ENCODE measurements around the gene KLHL3.

The KLHL3 gene

DNA sequence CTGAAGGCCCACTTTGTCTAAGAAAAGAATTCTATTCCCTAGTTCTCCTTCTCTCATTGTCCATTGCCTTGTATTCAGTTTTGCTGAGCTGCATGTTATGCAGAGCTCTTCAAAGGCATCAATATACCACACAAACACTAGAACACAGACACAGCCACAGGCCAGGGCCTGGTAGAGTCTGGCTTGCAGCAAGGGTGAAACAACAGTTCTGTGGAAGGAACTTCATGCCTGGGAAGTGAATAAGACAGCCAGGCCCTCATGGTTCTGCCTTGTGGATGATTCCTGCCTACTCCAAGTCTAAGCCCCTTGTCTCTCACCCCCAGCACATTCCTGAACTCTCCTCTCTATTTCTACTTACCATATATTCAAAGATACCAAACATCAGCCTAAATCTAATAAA lies 30.8 kb downstream of the KLHL3 start:
- no peak for DNase-seq

DNA sequence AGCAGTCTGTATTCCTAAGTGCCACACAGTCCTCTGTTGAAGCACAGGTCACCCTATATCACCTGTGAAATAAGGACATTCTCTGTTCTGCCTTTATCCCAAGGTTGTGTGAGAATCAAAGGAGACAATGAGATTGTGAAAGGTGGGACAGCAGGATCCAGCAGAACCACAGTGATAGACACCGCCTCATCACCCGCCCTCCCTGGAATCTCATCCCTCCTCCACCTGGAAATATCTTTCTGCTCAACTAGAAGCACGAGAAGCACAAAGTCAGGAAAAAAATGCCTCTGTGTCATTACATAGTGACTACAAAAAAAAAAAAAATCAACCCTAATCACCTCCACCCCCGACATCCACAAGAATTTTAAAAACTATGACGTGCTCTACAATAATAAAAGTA lies 32.3 kb downstream of the KLHL3 start:
- DNase-seq, result no peak

DNA sequence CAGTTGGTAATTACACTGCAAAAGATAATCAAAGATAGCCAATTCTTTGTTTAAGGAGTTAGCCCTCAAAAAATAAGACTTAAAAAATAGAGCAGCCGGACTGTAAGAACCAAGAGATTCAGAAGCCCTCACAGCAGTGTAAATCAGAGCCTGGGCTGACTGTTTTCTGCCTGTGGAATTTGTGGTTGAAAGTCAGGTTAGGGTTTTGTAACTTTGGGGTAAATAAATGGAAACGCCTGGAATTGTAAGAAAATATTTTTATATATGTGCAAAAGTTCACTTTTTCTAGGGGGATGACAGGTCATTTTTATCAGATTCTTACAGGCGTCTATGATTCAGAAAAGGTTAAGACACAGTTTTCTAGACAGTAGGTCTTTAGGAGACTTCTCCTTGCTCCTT lies 35.6 kb downstream of the KLHL3 start:
- no peak for DNase-seq

DNA sequence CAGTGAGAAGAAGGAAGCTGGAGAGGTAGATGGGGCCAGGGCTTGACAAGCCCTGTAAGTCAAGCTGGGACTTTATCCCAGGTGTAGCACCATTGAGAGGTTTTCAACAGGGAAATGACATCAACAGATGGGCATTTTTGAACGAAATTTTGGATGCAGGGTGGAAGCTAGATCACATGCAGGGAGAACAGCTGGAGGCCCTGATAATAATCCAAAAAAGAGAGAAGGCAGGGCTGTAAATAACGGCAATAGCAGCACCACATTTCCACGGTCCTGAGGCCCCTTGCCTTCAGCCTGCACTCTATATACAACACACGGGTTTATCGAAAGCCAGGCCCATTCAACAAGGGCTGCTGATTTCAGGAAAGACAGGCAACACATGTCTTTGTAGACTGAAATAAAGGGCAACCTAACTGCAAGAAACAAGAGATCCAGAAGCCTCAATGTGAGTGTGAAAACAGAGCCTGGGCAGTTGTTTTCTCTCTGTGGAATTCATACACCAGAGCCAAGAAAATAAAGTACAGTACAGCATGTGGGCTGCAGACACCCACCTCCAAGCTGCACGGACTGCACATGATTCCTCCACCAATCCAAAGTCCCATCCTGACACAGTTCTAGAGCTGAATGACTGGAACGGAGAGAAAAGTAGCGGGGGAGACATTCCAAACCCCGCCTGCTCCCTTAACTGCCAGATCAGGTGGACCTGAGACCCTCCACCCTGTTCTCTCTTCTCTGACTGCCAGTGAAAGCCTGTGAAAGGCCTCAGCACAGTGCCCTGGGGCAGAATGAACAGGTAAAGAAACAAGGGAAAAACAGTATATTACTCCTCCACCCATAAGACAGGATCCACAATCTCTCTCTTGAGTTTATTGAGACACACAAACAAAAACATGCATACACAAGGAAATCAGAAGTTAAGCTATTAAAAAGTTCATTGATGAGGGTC lies 36.3 kb downstream of the KLHL3 start:
- no peak for DNase-seq

DNA sequence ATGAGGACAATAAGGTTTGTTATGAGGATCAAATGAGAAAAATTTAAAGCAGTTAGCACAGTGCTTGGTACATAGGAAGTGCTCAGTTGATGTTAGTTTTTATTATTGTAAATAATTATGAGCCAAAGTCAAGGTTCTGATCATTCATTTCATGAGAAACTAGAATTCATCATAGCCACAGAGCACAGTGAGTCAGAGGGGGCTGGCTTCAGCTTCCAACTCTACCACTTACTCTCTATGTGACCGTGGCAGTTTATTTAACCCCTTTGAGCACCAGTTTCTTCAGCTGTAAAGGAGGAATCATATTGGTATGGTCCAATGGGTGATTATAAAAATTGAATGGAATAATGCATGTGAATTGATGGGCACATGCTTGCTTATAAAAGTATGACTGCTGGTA lies 39.4 kb downstream of the KLHL3 start:
- DNase-seq, result peak; percentile 66

DNA sequence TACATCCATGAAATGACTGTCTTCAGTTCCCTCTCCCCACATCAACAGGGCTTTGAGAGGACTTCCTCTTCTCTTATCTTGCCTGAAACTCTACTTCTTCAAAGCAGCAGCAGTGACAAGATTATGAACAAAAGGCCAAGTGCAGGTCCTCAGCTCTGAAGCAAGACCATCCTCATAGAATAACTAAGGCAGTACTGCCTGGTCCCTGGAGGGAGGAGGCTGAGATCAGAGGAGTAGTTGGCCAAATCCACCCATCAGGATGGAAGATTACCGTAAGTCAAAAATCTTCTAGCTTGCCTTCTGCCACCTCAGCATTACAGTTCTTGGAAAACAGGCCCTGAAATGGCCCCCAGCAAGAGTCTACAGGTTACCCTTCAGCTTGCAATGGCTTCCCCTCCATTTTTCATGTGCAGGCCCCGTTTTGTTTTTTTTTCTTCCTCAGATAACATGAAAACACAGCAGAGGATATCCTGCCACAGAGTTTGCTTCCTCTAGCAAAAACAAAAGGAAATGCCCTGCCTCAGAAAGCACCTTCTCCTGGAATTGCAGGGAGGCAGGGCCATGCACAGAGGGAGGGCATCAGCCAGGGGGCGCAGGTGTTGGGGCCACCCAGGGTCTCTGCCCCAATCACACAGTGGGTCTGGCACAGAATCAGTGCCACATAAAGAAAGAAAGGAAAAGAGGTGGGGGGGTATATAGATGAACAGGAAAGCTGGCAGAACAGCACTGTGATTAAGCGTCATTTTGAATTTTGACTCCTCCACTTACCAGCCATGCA lies 40.0 kb downstream of the KLHL3 start:
- DNase-seq, result peak; percentile 9

DNA sequence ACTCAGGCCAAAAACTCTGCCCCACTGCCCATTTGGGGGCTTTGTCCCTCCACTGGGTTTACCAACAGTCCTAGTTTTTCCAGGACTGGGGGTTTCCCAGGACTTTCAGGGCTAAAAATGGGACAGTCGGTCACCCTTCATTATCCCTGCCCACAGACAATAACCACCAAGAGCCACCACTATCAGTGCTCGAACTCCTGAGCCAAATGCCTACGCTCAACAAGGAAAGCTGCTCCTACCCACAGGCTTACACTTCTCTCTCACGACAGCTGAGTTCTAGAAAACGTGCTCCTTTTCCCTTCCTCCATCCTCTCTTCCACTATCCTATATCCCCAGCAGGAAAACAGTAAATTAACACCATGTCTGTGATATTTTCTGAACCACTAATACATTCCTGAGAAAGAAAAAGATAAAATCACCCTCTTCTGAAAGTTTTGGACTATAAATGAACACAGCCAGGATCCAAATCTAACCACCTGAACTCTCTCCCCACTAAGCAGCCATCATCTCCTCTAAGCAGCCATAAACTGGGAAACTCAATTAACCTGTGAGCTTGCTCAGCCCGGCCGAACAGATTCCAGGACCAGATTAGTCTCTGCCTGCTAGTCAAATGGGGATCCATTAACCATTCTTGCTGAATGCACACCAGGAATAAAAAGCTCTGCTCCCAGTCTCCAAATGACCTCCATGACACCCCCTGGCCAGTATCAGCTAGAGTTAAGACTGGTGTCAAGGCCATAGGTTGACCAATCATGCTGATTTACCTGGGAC lies 41.8 kb downstream of the KLHL3 start:
- DNase-seq, result no peak

DNA sequence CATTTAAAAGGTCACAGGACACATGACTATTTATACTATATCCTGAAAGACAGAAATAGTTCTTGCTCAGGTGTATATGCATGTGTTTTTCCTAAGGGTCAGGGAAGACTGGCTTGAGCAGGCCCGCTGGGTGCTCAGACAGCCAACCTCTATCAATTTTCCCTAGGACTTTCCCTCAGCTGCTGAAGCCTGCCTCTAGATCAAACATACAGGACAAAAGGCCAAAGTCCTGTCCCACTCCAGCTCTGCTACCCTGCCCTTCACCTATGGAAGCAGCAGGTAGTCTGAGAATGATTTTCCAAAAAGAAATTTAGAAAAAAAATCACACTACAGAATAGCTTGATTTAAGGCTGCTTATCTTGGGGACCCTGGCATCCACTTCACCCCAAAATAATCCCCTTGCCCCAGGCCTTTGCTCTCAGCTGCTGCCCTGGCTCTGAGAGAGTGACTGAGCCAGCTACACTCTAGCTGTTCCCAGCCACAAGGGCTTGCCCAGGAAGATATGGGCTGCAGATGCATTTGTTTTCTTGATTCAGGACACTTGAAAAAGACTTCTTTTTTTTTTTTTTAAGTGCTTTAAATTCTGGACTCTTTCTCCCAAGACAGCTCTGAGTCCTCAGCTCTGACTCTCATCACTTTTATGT lies 42.5 kb downstream of the KLHL3 start:
- no peak for DNase-seq

DNA sequence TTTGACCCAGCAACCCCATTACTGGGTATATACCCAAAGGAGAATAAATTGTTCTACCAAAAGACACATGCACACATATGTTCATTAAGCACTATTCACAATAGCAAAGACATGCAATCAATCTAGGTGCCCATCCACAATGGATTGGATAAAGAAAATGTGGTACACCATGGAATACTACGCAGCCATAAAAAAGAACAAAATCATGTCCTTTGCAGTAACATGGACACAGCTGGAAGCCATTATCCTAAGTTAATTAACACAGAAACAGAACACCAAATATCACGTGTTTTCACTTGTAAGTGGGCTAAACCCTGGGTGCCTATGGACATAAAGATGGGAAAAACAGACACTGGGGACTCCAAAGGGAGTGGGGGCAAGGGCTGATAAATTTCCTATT lies 46.6 kb downstream of the KLHL3 start:
- no peak for DNase-seq

DNA sequence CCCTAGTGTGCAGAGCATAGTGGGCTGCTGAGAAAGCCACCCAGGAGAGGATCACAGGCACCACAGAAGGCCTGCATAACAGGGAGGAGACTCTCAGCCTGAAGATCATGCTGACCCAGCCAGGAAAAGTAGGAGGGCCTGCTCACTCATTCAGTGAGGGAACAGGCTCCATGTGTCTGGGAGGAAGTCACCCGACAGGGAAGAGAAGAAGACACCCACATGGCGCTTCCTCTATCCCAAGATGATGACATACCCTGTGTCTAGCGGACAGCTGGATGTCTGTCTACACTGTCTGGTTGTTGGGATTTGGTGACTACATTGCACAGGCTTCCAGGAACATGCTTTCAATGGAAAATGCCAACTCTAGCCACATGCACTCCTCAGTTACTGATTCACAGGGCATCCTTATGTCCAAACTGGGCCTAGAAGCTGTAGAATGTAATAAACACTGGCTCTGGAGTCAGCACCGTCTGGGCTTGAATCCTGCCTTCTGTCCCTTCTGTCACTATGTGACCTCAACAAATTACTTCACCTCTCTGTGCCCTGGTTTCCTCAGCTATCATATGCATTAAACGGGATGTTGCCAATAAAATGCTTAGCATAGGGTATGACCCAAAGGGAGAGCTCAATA lies 47.6 kb downstream of the KLHL3 start:
- no peak for DNase-seq

DNA sequence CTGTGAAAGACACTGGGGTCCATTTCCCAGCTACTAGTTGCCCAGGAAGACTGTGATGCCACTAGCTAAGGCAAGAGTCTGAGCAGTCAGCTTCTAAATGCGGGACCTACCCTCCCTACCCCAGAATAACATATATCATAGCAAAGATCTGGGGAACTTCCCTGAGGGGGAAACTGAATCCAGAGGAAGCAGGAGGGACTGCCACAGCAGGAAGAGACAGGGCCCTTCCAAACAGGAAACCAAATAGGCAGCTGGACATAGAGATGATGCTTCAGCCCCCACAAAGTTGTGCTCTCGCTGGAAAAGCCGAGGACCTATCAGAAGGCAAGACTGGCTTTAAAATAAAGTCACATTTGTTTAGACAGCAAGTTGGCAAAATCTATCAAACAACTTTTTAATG lies 51.1 kb downstream of the KLHL3 start:
- no peak for DNase-seq

DNA sequence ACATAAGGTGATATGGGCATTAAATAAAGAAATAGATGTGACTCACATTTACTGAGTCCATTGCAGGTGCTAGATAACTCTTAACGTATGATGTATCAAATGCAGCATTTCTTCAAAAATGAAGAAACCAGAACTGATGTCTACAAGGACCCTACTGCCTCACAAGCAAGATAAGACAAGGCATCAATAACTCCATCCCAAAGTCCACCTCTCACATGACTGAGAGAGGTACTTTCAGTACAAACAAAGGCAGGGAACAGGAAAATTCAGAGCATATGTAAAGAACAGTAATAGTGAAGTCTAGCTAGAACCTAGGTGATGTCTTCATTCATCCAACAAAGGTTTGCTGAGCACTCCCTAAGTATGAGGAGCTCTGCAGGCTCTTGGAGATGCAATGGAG lies 54.7 kb downstream of the KLHL3 start:
- no peak for DNase-seq

DNA sequence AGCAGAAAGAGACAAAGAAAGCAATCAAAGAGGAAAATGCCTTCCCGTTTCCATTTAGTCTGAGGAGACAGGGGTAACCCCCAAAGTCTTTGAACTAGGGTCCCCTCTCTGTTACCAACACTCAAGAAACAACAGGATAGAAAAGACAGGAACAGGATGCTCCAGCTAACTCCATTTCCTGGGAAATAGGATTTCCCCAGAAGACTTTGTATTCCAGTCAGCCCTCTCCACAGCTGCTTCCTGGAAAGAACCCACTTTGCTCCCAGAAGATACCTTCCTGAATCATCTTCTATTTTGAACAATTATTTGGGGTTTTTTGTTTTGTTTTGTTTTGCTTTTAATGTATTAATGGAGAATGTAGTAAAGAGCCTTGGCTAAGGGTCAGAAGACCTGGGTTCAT lies 56.0 kb downstream of the KLHL3 start:
- DNase-seq, result no peak

DNA sequence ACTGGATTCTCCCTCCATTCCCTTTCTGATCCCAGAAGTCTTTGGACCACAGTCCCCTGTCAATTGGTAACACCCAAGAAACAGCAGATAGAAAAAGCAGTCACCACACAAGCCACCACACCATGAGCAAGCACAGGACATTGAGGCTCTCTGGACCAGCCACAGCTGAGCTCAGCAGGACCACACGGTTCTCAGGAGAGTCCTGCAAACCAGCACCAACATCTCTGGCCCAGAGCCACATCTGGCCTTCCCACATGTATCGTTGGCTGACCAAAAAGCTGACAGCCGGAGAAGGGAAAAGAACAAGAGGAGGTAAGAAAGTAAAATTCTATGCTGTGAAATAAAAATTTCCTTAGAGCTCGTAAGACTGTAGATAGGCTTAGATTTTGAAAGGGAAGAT lies 56.7 kb downstream of the KLHL3 start:
- no peak for DNase-seq

DNA sequence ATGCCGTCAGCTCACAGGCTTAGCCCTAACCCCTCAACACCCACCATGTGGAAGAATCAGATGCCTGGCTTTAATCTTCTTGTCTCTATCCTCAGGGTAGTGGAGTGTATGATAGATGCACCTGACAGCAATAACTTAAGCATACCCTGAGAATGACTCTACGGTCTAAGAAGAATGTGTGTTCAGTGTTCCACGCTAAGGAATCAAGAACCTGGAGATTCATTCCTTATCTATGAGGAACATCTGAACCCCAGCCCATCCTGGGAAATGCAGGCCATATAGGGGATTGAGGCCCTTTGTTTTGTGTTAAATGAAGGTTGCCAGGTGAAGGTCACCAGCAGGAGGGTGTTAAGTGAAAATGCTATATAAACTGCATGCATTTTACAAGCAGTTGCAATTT lies 63.0 kb downstream of the KLHL3 start:
- DNase-seq, result no peak

DNA sequence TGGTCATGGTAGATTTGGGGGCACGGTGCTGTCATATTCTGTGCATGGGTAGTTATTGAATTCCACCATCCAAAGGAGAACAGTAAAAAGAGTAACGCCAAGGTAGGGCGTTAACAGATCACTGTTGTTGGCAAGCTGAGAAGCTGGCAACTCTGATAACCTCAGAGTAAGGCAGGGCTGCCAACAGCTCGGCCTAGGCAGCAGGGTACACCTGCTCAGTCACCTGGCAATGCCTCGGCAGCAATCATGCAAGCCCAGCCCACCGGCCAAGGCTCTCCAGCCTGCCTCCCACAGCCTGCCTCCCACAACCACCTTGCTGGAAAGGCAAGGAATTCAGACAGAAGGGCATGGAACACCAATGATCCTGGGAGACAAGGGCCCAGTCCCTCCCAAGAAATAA lies 63.9 kb downstream of the KLHL3 start:
- no peak for DNase-seq

DNA sequence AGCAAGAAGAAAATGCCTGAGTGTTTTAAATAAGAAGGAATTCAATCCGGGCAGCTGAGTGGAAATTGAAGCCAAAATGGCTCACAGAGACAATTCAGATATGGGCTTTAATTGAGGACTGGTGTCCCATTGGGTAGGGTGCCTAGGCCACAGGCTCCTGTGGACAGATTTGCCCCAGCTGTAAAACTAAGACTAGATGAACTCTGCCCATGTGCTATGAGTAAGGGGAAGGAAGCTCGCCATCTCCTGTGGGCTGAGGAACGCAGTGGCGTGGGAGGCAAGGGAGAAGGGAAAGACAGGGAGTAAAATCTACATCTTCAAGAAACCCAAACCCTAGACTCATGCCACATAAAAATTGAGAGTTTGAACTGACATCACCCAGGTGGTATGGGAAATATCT lies 66.1 kb downstream of the KLHL3 start:
- no peak for DNase-seq

DNA sequence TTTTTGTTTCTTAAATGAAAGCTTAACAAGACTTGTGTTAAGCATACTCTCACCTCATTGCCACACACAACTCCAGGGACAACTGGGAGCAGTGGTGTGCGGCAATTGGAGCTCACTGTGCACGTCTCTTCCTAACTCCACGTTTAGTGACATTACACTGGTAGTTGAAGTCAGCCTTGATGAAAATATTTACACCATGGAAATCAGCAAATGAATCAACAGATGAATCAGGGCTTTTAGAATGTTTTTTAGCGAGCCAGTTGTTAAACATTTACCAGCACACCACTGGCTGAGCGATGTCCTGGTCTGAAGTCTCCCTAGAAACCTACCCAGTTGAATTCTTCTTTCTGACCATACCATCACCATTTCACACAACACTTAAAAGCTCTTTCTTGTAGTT lies 67.3 kb downstream of the KLHL3 start:
- no peak for DNase-seq

DNA sequence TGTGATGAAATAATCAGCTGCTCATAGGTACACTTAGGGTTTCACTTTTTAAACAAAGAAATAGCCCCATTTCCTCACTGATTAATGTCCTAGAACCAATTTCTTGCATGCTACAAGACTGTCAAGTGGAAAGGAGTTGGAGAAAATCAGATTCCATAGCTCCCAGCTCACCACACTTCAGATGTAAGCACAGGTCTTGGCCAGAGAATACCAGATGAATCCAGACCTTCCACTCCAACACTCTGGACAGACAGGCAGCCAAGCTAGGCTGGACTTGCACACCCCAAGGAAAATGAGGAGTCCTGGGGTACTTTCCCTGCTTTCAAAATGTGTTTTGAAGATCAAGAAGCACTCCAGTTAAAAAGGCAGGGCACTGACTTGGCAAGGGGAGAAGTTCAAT lies 68.5 kb downstream of the KLHL3 start:
- DNase-seq, result no peak

DNA sequence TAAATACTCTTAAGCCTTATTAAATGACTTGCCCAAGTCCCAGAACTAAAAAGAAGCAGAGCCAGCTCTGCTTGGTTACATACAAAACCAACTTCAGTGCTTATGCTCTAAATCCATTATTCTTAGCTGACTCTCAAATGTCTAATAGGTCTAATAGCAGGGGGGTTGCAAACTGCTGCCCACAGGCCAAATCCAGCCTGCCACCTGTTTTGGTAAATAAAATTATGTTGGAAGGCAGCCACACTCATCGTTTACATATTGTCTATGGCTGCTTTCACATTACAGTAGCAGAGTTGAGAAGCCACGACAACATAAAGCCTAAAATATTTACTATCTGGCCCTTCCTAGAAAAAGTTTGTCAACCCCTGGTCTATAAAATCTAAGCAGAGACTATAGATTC lies 69.0 kb downstream of the KLHL3 start:
- no peak for DNase-seq

DNA sequence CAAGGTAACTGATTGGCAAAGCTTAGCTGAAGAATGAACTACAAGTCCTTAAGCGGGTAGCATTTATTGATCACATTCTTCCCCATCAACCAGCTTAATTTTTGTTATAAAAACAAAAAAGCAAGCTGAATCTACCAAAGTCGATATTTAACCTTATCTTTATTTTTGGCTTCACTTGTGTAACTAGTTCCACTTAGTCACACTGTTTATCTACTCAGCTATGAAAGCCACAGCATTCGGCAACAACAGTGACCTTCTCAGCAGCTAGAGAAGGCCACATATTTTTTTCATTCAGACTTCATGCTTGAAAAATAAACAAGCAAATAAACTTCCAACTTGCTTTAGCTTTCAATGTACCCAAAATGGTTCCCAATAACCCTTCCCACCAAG lies 69.4 kb downstream of the KLHL3 start:
- DNase-seq, result no peak

DNA sequence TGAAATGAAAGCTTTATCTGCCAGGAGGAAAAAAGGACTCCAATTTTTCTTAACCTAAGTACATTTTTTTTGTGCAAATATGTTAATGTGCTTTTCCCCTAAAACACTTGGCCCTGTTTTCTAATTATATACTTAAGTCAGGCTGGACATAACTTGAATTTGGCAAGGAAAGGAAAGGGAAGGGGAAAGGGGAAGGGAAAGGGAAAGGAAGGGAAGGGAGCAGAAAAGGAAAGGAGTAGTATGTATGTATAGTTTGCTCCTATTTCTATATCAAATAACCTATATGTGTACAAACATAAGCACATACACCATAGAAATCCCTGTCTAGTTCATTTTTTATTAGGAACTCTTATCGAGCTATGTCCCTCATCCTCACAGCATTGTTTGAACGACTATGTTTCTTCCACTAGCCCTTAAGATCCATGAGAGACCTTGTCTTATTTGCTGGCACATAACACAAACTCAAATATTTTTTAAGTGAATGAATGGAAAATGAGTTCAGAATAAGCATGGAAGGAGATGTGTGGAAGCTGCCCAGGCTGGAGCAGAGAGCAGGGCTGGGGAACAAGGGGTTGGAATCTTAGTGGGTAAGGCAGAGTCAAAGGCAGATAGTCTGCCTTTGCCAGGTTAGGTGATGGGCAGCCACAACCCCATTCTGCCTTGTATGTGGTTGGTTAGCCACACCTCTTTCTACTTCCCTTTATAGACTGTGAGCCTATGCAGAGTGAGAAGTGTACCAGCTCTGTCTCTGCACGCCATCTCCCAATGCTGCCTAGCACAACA lies 70.0 kb downstream of the KLHL3 start:
- peak; percentile 38 for DNase-seq

Data from stimulated activated CD4-positive, alpha-beta T cell treated with anti-CD3 and anti-CD28 coated beads, Interleukin-15, amount 100 ng/mL, for 24 hours (primary cell).